ENCODE measurements around the gene ACOXL. TPM values are rescaled to one million over a fixed set of nuclear protein-coding genes. Genes with fewer than 3 reads are reported as not detected.

ACOXL gene
- total RNA-seq, 4 donors from 2014 or later: 1.2 to 10.6 (median 2.1) TPM

GRCh38 chr2:111155610-111156009 lies 423.2 kb downstream of the ACOXL start:
- peaks cover 13 to 23% of the 10 kb centered on the region in 2 donors for H3K4me1 ChIP-seq
- H3K36me3 ChIP-seq: no peaks in the 10 kb centered on the region
- WGBS, 2 donors: 81 to 84% methylated on average over 1 of the region's 1 CpG
- H3K27ac ChIP-seq: no peak overlapping the region
- no peak for TF ChIP-seq POLR2A (IDR thresholded peaks at IDR 0.05)
- TF ChIP-seq CTCF (IDR thresholded peaks at IDR 0.05): no peak
- no peaks in the 10 kb centered on the region for H3K9me3 ChIP-seq
- H3K4me3 ChIP-seq (replicated peaks in 1 of 3): no peak overlapping the region
- H3K27me3 ChIP-seq: no peaks in the 10 kb centered on the region
- no peak for DNase-seq
- intact Hi-C loops (cut with DNase I): no loop called here

- Histone ChIP-seq H3K4me1 (peaks cover 14 to 19% of the 10 kb centered on the region in 2 donors), H3K9me3 (no peaks in the 10 kb centered on the region), H3K27ac (no peak overlapping the region), H3K36me3 (peaks cover 0 to 3% of the 10 kb centered on the region in 2 donors), H3K27me3 (no peaks in the 10 kb centered on the region), H3K4me3 (replicated peaks in 1 of 3) (no peak overlapping the region)
- no peak for DNase-seq
- intact Hi-C loops (cut with DNase I): no loop called here
- WGBS, 2 donors: 92% methylated on average over 8 of the region's 8 CpGs
- TF ChIP-seq CTCF (IDR thresholded peaks at IDR 0.05) (no peak), POLR2A (IDR thresholded peaks at IDR 0.05) (no peak)
These were observed 424.2 kb downstream of the ACOXL start for GRCh38 chr2:111156529-111156928.

GRCh38 chr2:111157071-111157661 lies 424.8 kb downstream of the ACOXL start:
- no peak for TF ChIP-seq POLR2A (IDR thresholded peaks at IDR 0.05)
- no peak for TF ChIP-seq CTCF (IDR thresholded peaks at IDR 0.05)
- no peaks in the 10 kb centered on the region for H3K27me3 ChIP-seq
- H3K4me1 ChIP-seq: peaks cover 15 to 17% of the 10 kb centered on the region in 2 donors
- intact Hi-C loops (cut with DNase I): no loop called here
- peaks cover 0 to 9% of the 10 kb centered on the region in 2 donors for H3K36me3 ChIP-seq
- WGBS, 2 donors: 60 to 61% methylated on average over 5 of the region's 5 CpGs
- H3K27ac ChIP-seq: no peak overlapping the region
- H3K4me3 ChIP-seq (replicated peaks in 1 of 3): no peak overlapping the region
- peak; percentile 47 to 60 for DNase-seq
- no peaks in the 10 kb centered on the region for H3K9me3 ChIP-seq

GRCh38 chr2:111157798-111158197 lies 425.4 kb downstream of the ACOXL start:
- intact Hi-C loops (cut with DNase I): no loop called here
- 80 to 86% methylated on average over 2 of the region's 2 CpGs for WGBS, 2 donors
- H3K27ac ChIP-seq: no peak overlapping the region
- no peaks in the 10 kb centered on the region for H3K9me3 ChIP-seq
- H3K27me3 ChIP-seq: no peaks in the 10 kb centered on the region
- no peak for TF ChIP-seq CTCF (IDR thresholded peaks at IDR 0.05)
- TF ChIP-seq POLR2A (IDR thresholded peaks at IDR 0.05): no peak
- H3K36me3 ChIP-seq: peaks cover 0 to 10% of the 10 kb centered on the region in 2 donors
- peaks cover 15 to 20% of the 10 kb centered on the region in 2 donors for H3K4me1 ChIP-seq
- no peak overlapping the region for H3K4me3 ChIP-seq (replicated peaks in 1 of 3)
- DNase-seq: no peak

- H3K4me3 ChIP-seq (replicated peaks in 1 of 3): no peak overlapping the region
- peaks cover 3 to 13% of the 10 kb centered on the region in 2 donors for H3K36me3 ChIP-seq
- intact Hi-C loops (cut with DNase I): no loop called here
- no peak overlapping the region for H3K27ac ChIP-seq
- peaks cover 17 to 23% of the 10 kb centered on the region in 2 donors for H3K4me1 ChIP-seq
- no peaks in the 10 kb centered on the region for H3K27me3 ChIP-seq
- TF ChIP-seq CTCF (IDR thresholded peaks at IDR 0.05) (no peak), POLR2A (IDR thresholded peaks at IDR 0.05) (no peak)
- no peaks in the 10 kb centered on the region for H3K9me3 ChIP-seq
- no peak for DNase-seq
- WGBS, 2 donors: 83 to 85% methylated on average over 4 to 5 of the region's 5 CpGs
These were observed 427.3 kb downstream of the ACOXL start for GRCh38 chr2:111159641-111160040.
